NCI-H748 (cell line): Measurements from ENCODE around the gene KCNJ4.

ENCODE experiments used
- DNase-seq: peaks from one replicate; lab custom pipeline; 2025; ENCODE audit not compliant: unreplicated experiment; lab: John Stamatoyannopoulos, UW

Gene KCNJ4

GRCh38 chr22:38455076-38455529 lies at the start of gene KCNJ4:
Gene KCNJ4, minus strand, starts transcription at chr22:38455199. Its CDS starts 27,067 bp downstream, at chr22:38428132.
- no peak for DNase-seq

DNA sequence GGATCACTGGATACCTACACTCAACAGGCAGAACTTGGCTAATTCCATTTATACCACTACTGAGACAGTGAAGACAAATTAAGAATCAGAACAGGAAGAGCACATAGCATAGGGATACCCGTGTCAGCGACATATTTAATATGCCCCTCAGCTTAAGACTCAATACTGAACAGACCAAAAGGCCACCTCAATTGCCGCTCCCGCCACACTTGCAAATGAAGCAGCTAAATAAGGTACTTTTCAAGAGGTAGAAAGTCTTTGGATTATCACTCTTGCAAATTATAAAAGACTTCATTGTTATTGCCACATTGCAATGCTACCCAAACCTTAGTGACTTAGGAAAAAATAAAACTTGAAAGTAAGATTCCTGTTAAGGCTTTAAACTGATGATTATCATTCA lies 48.0 kb upstream of the KCNJ4 start:
- DNase-seq, result no peak

GRCh38 chr22:38501797-38502672 lies 47.0 kb upstream of the KCNJ4 start:
- DNase-seq, result no peak

DNA sequence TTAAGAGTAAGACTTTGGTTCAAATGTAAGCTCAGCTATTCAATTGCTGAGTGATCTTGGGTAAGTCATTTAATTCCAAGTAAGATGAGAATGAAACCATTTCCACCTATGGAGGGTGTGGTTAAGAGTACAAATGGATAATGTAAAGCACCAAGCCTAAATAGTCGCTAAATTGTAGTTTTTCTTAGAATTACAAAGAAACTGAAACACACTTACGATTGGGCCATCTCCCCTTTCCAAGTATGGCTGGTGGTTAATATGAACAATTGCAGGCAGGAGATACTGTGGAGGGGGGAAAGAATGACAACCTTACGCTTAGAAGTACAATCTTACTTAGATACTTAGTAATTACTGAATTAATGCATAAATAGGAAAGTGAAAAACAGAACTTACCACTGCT lies 42.9 kb upstream of the KCNJ4 start:
- DNase-seq, result no peak

DNA sequence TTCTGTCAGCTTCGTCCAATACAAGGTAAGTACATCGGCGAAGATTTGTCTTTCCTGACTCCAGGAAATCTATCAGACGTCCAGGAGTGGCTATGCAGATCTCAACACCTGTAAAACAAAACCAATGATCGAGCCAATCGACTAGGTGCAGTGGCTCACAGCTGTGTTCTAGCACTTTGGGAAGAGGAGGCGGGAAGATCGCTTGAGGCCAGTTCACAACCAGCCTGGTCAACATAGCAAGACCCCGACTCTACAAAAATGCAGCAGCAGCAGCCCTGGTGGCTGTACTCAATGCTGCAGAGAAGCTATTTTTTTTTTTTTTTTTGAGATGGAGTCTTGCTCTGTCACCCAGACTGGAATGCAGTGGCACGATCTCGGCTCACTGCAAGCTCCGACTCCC lies 39.9 kb upstream of the KCNJ4 start:
- DNase-seq, result no peak

- DNase-seq, result no peak
Observed at GRCh38 chr22:38494498-38494897, 39.5 kb upstream of the KCNJ4 start.

- no peak for DNase-seq
Observed at GRCh38 chr22:38491707-38492348, 36.8 kb upstream of the KCNJ4 start.

GRCh38 chr22:38490915-38491314 lies 35.9 kb upstream of the KCNJ4 start:
- DNase-seq, result no peak

DNA sequence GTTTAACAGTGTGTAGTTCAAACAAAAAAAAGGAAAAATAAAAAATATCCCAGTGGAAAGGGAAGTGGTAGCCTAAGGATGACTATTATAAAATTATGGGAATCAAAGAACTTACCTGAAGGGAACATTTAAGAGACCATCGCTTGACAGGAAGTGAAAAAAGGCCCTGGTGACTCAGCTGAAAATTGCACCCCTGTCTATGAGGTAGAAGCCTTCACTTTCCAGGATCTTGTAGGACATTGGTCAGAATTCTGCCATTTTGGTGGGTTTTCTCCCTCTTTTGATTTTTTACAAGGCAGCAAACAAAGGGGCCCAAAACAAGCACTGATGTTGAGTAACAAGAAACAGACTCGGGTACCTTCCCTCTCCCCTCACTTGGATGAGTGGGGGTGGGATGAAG lies 35.5 kb upstream of the KCNJ4 start:
- no peak for DNase-seq

- no peak for DNase-seq
Observed at GRCh38 chr22:38489561-38490145, 34.7 kb upstream of the KCNJ4 start.

- DNase-seq, result no peak
Observed at GRCh38 chr22:38489142-38489541, 34.1 kb upstream of the KCNJ4 start.

DNA sequence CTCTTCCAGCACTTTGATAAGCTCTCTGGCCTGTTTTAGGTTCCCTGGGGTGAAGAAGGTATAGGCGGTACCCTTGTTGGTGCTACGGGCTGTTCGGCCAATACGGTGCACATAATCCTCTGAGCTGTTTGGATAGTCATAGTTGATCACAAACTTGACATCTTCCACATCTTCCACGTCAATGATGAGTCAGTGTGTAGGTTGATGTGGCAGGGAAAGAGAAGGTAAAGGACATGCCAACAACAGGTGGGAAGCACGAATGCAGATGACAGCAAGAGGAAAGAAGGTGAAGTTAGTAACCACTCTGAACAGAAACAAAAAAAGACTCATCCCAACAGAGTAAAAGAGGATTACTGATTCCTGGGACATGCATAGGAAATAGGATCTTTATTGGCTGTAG lies 32.9 kb upstream of the KCNJ4 start:
- DNase-seq, result no peak

DNA sequence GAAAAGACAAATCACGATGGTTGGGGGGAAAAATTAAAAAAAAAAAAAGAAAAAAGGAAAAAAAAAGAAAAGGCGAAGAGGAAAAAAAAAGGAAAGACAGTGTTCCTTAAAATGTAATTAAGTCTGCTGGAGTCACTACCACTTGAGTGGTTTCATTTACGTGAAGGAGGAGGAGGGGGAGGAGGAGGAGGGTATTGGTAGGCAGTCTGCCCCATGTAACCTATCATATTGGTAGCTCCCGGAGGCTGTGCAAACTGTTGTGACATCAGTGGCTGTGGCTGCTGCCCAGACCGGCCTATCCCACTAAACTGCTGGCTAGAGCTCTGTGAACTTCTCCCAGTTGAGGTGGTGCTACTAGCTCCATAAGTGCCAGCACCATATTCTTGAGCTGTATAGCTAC lies 30.8 kb upstream of the KCNJ4 start:
- DNase-seq, result no peak

- DNase-seq, result no peak
Observed at GRCh38 chr22:38484244-38484643, 29.2 kb upstream of the KCNJ4 start.

- no peak for DNase-seq
Observed at GRCh38 chr22:38482662-38483308, 27.8 kb upstream of the KCNJ4 start.

DNA sequence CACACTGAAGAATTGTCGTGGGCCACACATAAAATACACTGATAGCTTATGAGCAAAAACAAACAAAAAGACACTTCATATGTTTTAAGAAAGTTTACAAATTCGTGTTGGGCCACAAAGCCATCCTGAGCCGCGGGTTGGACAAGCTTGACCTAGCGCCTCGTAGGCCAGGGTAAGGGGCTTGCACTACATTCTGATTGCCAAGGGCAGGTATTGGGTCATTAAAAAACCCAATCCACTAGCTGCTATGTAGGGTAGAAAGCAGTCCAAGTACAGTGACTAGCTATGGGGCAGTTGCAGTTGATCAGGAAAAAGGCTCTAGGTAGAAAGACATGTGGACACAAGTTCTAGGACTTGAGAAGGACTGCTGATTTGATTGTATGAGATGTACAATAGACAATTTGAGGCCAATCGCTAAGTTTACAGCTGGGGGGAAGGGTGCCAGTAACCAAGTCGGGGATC lies 26.9 kb upstream of the KCNJ4 start:
- no peak for DNase-seq

- DNase-seq, result no peak
Observed at GRCh38 chr22:38481162-38481870, 26.3 kb upstream of the KCNJ4 start.

- no peak for DNase-seq
Observed at GRCh38 chr22:38479096-38479837, 24.3 kb upstream of the KCNJ4 start.

DNA sequence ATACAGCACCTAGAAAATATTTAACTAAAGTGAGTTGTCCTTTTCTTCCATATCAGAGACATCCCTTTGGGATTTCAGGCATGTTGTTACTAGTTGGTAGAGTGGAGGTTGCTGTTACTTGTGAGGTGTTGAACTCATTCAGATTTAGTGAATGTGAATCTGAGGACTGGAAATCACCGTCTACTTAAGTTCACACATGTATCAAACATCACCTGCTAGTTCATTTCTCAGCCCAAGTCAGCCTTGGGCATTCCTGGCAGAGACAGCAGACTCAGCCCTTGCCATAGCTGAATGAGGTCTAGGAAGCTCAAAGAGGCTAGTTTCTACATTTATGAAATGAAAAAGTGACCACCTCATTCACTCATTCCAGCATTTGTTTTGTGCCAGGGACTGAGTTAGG lies 22.6 kb upstream of the KCNJ4 start:
- no peak for DNase-seq

DNA sequence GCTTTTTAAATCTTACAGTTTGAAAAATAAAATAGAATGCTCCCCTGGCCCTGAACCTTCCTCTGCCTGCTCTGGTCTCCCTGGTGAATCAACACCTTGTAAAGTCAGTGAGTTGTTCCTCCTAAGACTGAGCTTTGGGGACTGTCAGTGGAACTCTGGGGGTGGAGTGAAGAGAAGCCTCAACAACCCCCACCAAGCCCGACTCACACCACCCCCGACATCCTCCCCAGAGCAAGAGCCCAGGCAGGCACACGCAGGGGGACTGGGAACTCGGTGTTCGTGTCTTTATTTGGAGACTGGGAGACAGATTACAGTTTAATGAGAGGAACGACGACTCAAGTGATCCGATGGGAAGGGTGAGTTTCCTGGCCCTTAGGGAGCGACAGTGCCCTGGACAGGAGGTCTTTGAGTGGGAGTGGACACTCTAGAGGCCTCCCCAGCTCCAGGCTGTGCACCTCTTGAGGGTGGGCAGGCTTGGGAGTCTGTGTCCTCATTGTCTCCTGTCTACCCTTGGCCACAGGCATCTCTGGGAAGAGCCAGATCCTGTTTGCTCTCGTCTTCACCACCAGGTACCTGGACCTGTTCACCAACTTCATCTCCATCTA lies 19.1 kb upstream of the KCNJ4 start:
- DNase-seq, result no peak
